Uterus (tissue), 4 donors: ENCODE measurements around the gene TMC3. TPM values are rescaled to one million over a fixed set of nuclear protein-coding genes. Genes with fewer than 3 reads are reported as not detected.

Source experiments
- DNase-seq, 2 donors: peaks; one replicate each; pipeline ENCODE4 v3.0.0-alpha.2; 2019 to 2020
- H3K27ac ChIP-seq, 2 donors: fragments of 200-600 bp; sonication (generic); 1 replicate in 1 of 2; 2 replicates in 1 of 2; pipeline ENCODE4 v1.5.1; 2016 to 2018
- H3K27me3 ChIP-seq, 2 donors: fragments of 200-600 bp; sonication (generic); one replicate each; pipeline ENCODE4 v1.5.1; 2018 to 2019; ENCODE audit warnings: control low read depth in 1 of 2
- H3K36me3 ChIP-seq, 2 donors: fragments of 200-600 bp; sonication (generic); one replicate each; pipeline ENCODE4 v1.5.1; 2019; ENCODE audit warnings: control low read depth in 1 of 2
- H3K4me1 ChIP-seq, 2 donors: fragments of 200-600 bp; sonication (generic); one replicate each; pipeline ENCODE4 v1.5.1; 2018 to 2019; ENCODE audit warnings: control low read depth in 1 of 2
- H3K4me3 ChIP-seq, 2 donors: fragments of 200-600 bp; sonication (generic); 1 replicate in 1 of 2; 2 replicates in 1 of 2; pipeline ENCODE4 v1.5.1; 2018 to 2019; ENCODE audit warnings: mild to moderate bottlenecking in 1 of 2
- H3K9me3 ChIP-seq, 2 donors: fragments of 200-600 bp; sonication (generic); one replicate each; pipeline ENCODE4 v1.5.1; 2019; ENCODE audit warnings: control low read depth in 1 of 2
- CTCF ChIP-seq, 4 experiments: fragments of 200-600 bp in 2 of 4; fragments of 450-650 bp in 2 of 4; sonication (generic) in 2 of 4; IDR thresholded peaks; one replicate each; pipeline ENCODE4 v1.5.1; 2016 to 2019; ENCODE audit warnings: antibody characterized with exemption in 4 of 4, mild to moderate bottlenecking in 2 of 4, moderate library complexity in 1 of 4
- POLR2A ChIP-seq, 2 donors: fragments of 450-650 bp; IDR thresholded peaks; one replicate each; pipeline ENCODE4 v1.6.1; 2016; ENCODE audit warnings: antibody characterized with exemption in 2 of 2, mild to moderate bottlenecking in 1 of 2, moderate library complexity in 1 of 2
- intact Hi-C: fragments of 100-400 bp; cut with DNase I; formaldehyde crosslinking; loops from one replicate; pipeline ENCODE4 v1.15.1; 2023; ENCODE audit warnings: low total_unique reads
- total RNA-seq, 4 donors: library from RNA; depleted of rRNA in 3 of 4; stranded (reverse); fragments of >200 nt in 3 of 4; gene quantifications; one replicate each; pipeline versions ENCODE4 v1.1.0 to v1.2.4, GENCODE V29; 2014 to 2023
- donor health status: DM: yes; HTN: yes; CAD: no.

The TMC3 gene
- total RNA-seq, 4 donors from 2014 or later: 0.14 TPM; not detected in 3

DNA sequence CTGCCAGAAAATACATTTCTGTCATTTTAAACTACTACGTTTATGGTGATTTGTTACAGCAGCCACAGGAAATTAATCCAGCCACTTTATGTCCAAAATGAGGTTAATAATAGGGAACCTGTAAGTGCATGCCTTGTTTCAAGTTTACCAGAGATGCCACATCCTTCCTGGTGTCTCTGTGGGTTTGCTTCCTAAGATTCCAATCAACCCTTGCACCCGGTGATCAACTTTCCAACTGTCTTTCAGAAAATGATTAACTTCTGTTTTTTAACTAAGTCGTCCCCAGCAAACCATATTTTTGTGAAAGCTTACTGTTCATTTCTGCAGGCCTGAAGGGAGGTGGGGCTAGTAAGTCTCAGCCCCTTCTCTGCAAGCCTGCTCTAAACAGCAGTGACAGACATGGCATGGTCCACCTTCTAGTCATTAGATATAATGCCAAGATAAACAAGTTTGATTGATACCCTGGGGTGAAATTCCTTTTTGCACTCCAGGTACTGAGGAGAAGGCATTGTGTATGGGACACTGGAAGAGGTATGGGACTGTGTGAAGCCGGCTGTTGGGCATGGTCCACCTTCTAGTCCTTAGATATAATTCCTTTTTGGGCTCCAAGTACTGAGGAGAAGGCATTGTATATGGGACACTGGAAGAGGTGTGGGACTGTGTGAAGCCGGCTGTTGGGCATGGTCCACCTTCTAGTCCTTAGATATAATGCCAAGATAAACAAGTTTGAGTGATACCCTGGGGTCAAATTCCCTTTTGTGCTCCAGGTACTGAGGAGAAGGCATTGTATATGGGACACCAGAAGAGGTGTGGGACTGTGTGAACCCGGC lies 11.1 kb upstream of the TMC3 start:
- H3K4me3 ChIP-seq: no peak overlapping the region
- H3K4me1 ChIP-seq: no peaks in the 10 kb centered on the region
- no peaks in the 10 kb centered on the region for H3K9me3 ChIP-seq
- no peak for DNase-seq
- no peaks in the 10 kb centered on the region for H3K36me3 ChIP-seq
- intact Hi-C loops: no loop called here
- H3K27ac ChIP-seq: no peak overlapping the region
- no peaks in the 10 kb centered on the region for H3K27me3 ChIP-seq
- TF ChIP-seq CTCF (IDR thresholded peaks at IDR 0.05) (no peak), POLR2A (IDR thresholded peaks at IDR 0.05) (no peak)

GRCh38 chr15:81381720-81382119 lies 7.7 kb upstream of the TMC3 start:
- DNase-seq: no peak
- H3K4me1 ChIP-seq: peaks cover 0 to 10% of the 10 kb centered on the region in 2 donors
- intact Hi-C loops: no loop called here
- H3K27me3 ChIP-seq: no peaks in the 10 kb centered on the region
- TF ChIP-seq POLR2A (IDR thresholded peaks at IDR 0.05) (no peak), CTCF (IDR thresholded peaks at IDR 0.05) (no peak)
- H3K36me3 ChIP-seq: no peaks in the 10 kb centered on the region
- no peaks in the 10 kb centered on the region for H3K9me3 ChIP-seq
- H3K27ac ChIP-seq: no peak overlapping the region
- no peak overlapping the region for H3K4me3 ChIP-seq

- no peak overlapping the region for H3K4me3 ChIP-seq
- H3K27me3 ChIP-seq: no peaks in the 10 kb centered on the region
- peak overlapping the region; percentile 76 for H3K27ac ChIP-seq
- no peak for DNase-seq
- peaks cover 0 to 10% of the 10 kb centered on the region in 2 donors for H3K4me1 ChIP-seq
- intact Hi-C loops: no loop called here
- no peaks in the 10 kb centered on the region for H3K36me3 ChIP-seq
- no peak for TF ChIP-seq CTCF (IDR thresholded peaks at IDR 0.05)
- no peak for TF ChIP-seq POLR2A (IDR thresholded peaks at IDR 0.05)
- H3K9me3 ChIP-seq: no peaks in the 10 kb centered on the region
Observed at GRCh38 chr15:81380668-81381067, 6.7 kb upstream of the TMC3 start.

DNA sequence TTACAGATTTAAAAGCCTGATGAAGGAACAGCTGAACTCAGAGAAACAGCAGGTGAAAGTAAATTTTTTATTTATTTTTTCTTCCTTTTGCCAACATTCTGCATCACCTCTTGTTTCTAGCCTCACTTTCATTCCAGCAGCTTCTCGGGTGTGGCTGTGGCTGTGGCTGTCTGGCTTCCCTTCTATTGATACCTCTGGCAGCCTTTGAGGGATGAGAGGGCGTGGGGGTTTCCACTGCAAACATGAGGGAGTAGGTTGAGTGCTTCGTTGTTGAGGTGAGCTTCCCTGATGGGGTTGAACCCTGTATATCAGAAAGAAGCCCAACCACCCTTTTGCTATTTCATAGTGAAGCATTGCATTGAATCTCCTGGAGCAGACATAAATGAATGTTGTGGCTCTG lies 6.2 kb upstream of the TMC3 start:
- H3K27me3 ChIP-seq: no peaks in the 10 kb centered on the region
- TF ChIP-seq POLR2A (IDR thresholded peaks at IDR 0.05) (no peak), CTCF (IDR thresholded peaks at IDR 0.05) (no peak)
- H3K27ac ChIP-seq: peak overlapping the region; percentile 76
- no peaks in the 10 kb centered on the region for H3K36me3 ChIP-seq
- H3K4me3 ChIP-seq: no peak overlapping the region
- H3K4me1 ChIP-seq: peaks cover 0 to 10% of the 10 kb centered on the region in 2 donors
- DNase-seq: no peak
- no peaks in the 10 kb centered on the region for H3K9me3 ChIP-seq
- intact Hi-C loops: no loop called here

DNA sequence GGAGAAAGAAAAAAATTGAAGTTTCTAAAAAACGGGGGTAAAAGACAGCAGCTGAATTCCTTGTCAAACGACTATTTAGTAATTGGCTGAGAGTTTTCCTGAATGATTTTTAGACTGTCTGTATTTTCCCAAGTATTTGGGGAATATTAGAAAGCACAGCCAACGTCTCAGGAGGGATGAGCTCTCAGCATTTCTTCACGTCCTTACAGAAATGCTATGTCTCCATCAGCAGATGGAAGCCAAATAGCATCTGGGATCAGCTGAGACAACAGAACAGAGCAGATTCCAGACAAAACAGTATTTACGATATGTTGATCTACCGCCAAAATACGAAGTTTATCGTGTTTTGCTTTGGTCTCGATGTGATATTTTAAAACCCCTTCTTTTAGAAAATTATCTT lies 5.3 kb upstream of the TMC3 start:
- DNase-seq: no peak
- Histone ChIP-seq H3K4me1 (peaks cover 0 to 10% of the 10 kb centered on the region in 2 donors), H3K27me3 (no peaks in the 10 kb centered on the region), H3K4me3 (no peak overlapping the region), H3K9me3 (no peaks in the 10 kb centered on the region), H3K36me3 (no peaks in the 10 kb centered on the region), H3K27ac (peak overlapping the region; percentile 76)
- TF ChIP-seq POLR2A (IDR thresholded peaks at IDR 0.05): no peak
- no peak for TF ChIP-seq CTCF (IDR thresholded peaks at IDR 0.05)
- intact Hi-C loops: no loop called here
